ENCODE measurements around the gene ADH4. TPM values are rescaled to one million over a fixed set of nuclear protein-coding genes. Genes with fewer than 3 reads are reported as not detected.
"Not testable (repeated sequence)": the region's sequence is repeated elsewhere in the genome, so short reads cannot be mapped to it uniquely, and the experiment has no call there.

The ADH4 gene
- total RNA-seq, 1 donor, result not detected

DNA sequence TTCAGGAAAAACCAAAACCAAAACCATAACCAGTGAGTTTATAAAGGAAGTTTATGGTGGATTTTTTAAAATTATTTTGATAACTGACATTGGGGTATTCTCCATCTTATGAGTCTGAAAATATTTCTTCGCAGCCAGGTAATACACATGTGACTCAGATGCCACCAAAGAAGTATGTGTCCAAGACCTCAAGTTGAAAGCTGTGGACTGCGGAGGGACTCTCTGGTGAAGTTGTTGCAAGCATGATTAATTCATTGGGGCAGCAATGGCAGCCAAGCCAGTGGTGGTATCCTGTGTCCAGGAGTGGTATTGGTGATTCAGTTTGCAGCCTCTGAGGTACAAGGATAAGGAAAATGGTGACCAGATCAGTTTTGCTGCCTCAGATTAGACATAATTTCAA lies 41.5 kb downstream of the ADH4 start:
- Histone ChIP-seq H3K36me3 (ENCODE audit: insufficient read depth, low read length) (no peaks in the 10 kb centered on the region), H4K20me1 (ENCODE audit: insufficient read depth, low read length) (no peaks in the 10 kb centered on the region), H3K27ac (ENCODE audit: low read depth, low read length) (no peak overlapping the region), H3K4me2 (ENCODE audit: insufficient read depth, low read length) (peak overlapping the region; percentile 38), H3K9me3 (ENCODE audit: low read depth, low read length) (no peaks in the 10 kb centered on the region), H3K4me3 (ENCODE audit: insufficient read depth, low read length) (no peak overlapping the region), H3K27me3 (ENCODE audit: insufficient read depth, low read length) (no peaks in the 10 kb centered on the region), H2AFZ (ENCODE audit: low read length) (peak overlapping the region; percentile 40), H3K79me2 (ENCODE audit: insufficient read depth, low read length) (no peaks in the 10 kb centered on the region), H3K4me1 (ENCODE audit: insufficient read depth, low read length) (no peaks in the 10 kb centered on the region)
- TF ChIP-seq, protein P1, sequence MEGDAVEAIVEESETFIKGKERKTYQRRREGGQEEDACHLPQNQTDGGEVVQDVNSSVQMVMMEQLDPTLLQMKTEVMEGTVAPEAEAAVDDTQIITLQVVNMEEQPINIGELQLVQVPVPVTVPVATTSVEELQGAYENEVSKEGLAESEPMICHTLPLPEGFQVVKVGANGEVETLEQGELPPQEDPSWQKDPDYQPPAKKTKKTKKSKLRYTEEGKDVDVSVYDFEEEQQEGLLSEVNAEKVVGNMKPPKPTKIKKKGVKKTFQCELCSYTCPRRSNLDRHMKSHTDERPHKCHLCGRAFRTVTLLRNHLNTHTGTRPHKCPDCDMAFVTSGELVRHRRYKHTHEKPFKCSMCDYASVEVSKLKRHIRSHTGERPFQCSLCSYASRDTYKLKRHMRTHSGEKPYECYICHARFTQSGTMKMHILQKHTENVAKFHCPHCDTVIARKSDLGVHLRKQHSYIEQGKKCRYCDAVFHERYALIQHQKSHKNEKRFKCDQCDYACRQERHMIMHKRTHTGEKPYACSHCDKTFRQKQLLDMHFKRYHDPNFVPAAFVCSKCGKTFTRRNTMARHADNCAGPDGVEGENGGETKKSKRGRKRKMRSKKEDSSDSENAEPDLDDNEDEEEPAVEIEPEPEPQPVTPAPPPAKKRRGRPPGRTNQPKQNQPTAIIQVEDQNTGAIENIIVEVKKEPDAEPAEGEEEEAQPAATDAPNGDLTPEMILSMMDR (IDR thresholded peaks at IDR 0.05; ENCODE audit: extremely low read depth, low read depth, low read length), result no peak
- DNase-seq (ENCODE audit: insufficient read length, low spot score, missing footprints), result no peak

DNA sequence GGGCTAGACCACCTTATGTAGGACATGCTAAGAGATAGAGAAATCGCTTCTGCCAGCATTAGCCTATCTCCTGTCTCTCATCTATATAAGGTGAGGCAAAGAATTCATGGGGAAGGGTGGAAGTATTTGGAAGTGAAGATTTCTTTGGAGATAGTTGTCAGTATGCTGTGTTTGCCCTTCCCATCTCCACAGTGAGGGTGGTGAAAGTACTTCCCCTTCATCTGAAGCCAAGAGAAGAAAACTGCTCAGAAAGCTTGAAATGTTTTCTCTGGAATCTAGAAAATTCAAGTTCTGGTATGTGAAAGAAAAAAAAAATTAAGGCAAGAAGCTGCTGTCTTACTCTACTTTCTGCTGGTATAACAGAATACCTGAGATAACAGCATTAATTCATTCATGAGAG lies 43.2 kb downstream of the ADH4 start:
- H3K9me3 ChIP-seq (ENCODE audit: low read depth, low read length), result no peaks in the 10 kb centered on the region
- no peak overlapping the region for H2AFZ ChIP-seq (ENCODE audit: low read length)
- no peak overlapping the region for H3K4me3 ChIP-seq (ENCODE audit: insufficient read depth, low read length)
- H4K20me1 ChIP-seq (ENCODE audit: insufficient read depth, low read length), result no peaks in the 10 kb centered on the region
- H3K4me2 ChIP-seq (ENCODE audit: insufficient read depth, low read length), result no peak overlapping the region
- H3K36me3 ChIP-seq (ENCODE audit: insufficient read depth, low read length), result no peaks in the 10 kb centered on the region
- H3K27ac ChIP-seq (ENCODE audit: low read depth, low read length), result no peak overlapping the region
- H3K79me2 ChIP-seq (ENCODE audit: insufficient read depth, low read length), result no peaks in the 10 kb centered on the region
- H3K4me1 ChIP-seq (ENCODE audit: insufficient read depth, low read length), result no peaks in the 10 kb centered on the region
- DNase-seq (ENCODE audit: insufficient read length, low spot score, missing footprints), result no peak
- H3K27me3 ChIP-seq (ENCODE audit: insufficient read depth, low read length), result no peaks in the 10 kb centered on the region
- TF ChIP-seq, protein P1 (IDR thresholded peaks at IDR 0.05; ENCODE audit: extremely low read depth, low read depth, low read length), result no peak

DNA sequence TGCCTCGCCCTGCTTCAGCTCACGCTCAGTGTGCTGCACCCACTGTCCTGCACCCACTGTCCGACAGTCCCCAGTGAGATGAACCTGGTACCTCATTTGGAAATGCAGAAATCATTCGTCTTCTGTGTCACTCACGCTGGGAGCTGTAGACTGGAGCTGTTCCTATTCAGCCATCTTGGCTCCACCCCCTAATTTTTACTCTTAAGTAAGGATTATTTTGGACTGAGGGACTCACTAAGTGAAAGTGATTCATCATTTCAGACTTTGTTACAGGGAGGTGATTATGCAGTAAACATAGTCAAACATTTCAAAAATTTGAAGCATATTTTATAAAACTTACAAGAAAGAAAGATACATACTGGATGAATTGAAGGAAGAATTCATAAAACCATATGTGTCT lies 44.3 kb downstream of the ADH4 start:
- not testable (repeated sequence) for H3K27ac ChIP-seq (ENCODE audit: low read depth, low read length); H3K9me3 ChIP-seq (ENCODE audit: low read depth, low read length); H3K4me3 ChIP-seq (ENCODE audit: insufficient read depth, low read length); H4K20me1 ChIP-seq (ENCODE audit: insufficient read depth, low read length); H3K4me2 ChIP-seq (ENCODE audit: insufficient read depth, low read length); H3K27me3 ChIP-seq (ENCODE audit: insufficient read depth, low read length); H2AFZ ChIP-seq (ENCODE audit: low read length); H3K79me2 ChIP-seq (ENCODE audit: insufficient read depth, low read length); H3K4me1 ChIP-seq (ENCODE audit: insufficient read depth, low read length); DNase-seq (ENCODE audit: insufficient read length, low spot score, missing footprints); H3K36me3 ChIP-seq (ENCODE audit: insufficient read depth, low read length)

DNA sequence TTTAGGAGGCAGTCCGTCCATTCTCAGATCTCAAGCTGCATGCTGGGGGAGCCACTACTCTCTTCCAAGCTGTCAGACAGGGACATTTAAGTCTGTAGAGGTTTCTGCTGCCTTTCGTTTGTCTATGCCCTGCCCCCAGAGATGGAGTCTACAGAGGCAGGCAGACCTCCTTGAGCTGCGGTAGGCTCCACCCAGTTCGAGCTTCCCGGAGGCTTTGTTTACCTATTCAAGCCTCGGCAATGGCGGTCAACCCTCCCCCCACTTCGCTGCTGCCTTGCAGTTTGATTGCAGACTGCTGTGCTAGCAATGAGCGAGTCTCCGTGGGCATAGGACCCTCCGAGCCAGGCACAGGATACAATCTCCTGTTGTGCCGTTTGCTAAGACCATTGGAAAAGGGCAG lies 44.8 kb downstream of the ADH4 start:
- no peak for DNase-seq (ENCODE audit: insufficient read length, low spot score, missing footprints)
- Histone ChIP-seq H4K20me1 (ENCODE audit: insufficient read depth, low read length) (no peaks in the 10 kb centered on the region), H3K4me2 (ENCODE audit: insufficient read depth, low read length) (no peak overlapping the region), H3K9me3 (ENCODE audit: low read depth, low read length) (no peaks in the 10 kb centered on the region), H3K4me3 (ENCODE audit: insufficient read depth, low read length) (no peak overlapping the region), H3K79me2 (ENCODE audit: insufficient read depth, low read length) (no peaks in the 10 kb centered on the region), H3K27me3 (ENCODE audit: insufficient read depth, low read length) (no peaks in the 10 kb centered on the region), H3K4me1 (ENCODE audit: insufficient read depth, low read length) (no peaks in the 10 kb centered on the region), H3K27ac (ENCODE audit: low read depth, low read length) (no peak overlapping the region), H3K36me3 (ENCODE audit: insufficient read depth, low read length) (no peaks in the 10 kb centered on the region), H2AFZ (ENCODE audit: low read length) (no peak overlapping the region)
- TF ChIP-seq, protein P1 (IDR thresholded peaks at IDR 0.05; ENCODE audit: extremely low read depth, low read depth, low read length), result no peak

DNA sequence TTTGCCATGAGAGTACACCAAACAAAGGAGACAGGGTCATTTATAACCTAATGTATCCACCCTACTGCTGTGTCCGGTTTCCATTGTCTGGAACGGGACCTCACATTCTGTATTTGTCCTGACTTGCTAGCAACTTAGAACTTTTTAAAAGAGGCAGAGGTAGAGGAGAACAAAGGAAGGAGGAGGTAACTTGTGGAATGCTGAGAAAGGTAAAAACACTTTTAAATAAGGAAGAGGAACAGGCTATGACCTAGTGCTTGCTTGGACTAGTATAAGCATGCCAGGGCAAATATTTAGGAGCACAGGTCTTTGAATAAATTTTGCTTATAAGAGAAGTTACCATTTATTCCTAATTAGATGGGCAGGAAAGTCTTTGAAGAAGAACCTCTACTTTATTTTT lies 52.3 kb downstream of the ADH4 start:
- not testable (repeated sequence) for H3K9me3 ChIP-seq (ENCODE audit: low read depth, low read length); H3K36me3 ChIP-seq (ENCODE audit: insufficient read depth, low read length); H3K27ac ChIP-seq (ENCODE audit: low read depth, low read length); H3K4me3 ChIP-seq (ENCODE audit: insufficient read depth, low read length); H3K4me1 ChIP-seq (ENCODE audit: insufficient read depth, low read length); H3K4me2 ChIP-seq (ENCODE audit: insufficient read depth, low read length); DNase-seq (ENCODE audit: insufficient read length, low spot score, missing footprints); H2AFZ ChIP-seq (ENCODE audit: low read length); H4K20me1 ChIP-seq (ENCODE audit: insufficient read depth, low read length); H3K27me3 ChIP-seq (ENCODE audit: insufficient read depth, low read length)
- peaks cover 32% of the 10 kb centered on the region for H3K79me2 ChIP-seq (ENCODE audit: insufficient read depth, low read length)

Measured in osteoblast (primary cell).